Activated CD4-positive, CD25-positive, alpha-beta regulatory T cell treated with anti-CD3 and anti-CD28 coated beads, Interleukin-2, amount 50 U/mL, for 72 hours (primary cell): ENCODE data around the gene PLCD1.
"Not testable (repeated sequence)": the region's sequence is repeated elsewhere in the genome, so short reads cannot be mapped to it uniquely, and the experiment has no call there.

ENCODE experiments used
- DNase-seq: peaks from one replicate; pipeline ENCODE4 v3.0.0; 2021

Gene PLCD1

GRCh38 chr3:38036286-38036685 lies 6.8 kb upstream of the PLCD1 start:
- no peak for DNase-seq

DNA sequence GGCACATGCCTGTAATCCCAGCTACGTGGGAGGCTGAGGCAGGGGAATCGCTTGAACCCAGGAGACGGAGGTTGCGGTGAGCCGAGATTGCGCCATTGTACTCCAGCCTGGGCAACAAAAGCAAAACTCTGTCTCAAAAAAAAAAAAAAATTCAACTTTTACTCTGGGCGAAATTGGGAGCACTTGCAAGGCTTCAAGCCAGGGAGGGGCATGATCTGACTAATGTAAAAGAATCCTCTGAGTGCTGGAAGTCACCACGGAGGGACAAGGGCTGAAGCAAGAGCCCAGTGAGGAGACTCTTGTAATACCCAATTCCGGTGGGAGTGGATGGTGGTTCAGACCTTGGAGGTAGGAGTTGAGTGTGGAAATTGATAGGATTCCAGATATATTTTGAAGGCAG lies 4.9 kb upstream of the PLCD1 start:
- not testable (repeated sequence) for DNase-seq

DNA sequence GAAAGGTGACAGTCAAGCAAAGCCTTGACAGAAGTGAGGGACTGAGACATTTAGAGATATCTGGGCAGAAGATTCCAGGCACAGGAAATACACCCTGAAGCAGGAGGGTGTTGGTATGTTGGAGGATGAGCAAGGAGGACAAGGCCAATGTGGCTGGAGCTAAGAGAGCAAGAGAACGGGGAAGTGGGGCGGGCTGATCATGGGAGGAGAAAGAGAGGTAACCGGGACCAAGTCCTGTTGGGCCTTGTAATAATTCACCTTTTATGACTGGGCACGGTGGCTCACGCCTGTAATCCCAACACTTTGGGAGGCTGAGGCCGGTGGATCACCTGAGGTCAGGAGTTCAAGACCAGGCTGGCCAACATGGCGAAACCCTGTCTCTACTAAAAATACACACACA lies 4.1 kb upstream of the PLCD1 start:
- DNase-seq = not testable (repeated sequence)

GRCh38 chr3:38032328-38032865 lies 3.0 kb upstream of the PLCD1 start:
- DNase-seq = no peak

GRCh38 chr3:38031022-38031994 lies 1.9 kb upstream of the PLCD1 start:
- DNase-seq = no peak

- DNase-seq = no peak
These were observed 932 bp upstream of the PLCD1 start for GRCh38 chr3:38030126-38031021.

DNA sequence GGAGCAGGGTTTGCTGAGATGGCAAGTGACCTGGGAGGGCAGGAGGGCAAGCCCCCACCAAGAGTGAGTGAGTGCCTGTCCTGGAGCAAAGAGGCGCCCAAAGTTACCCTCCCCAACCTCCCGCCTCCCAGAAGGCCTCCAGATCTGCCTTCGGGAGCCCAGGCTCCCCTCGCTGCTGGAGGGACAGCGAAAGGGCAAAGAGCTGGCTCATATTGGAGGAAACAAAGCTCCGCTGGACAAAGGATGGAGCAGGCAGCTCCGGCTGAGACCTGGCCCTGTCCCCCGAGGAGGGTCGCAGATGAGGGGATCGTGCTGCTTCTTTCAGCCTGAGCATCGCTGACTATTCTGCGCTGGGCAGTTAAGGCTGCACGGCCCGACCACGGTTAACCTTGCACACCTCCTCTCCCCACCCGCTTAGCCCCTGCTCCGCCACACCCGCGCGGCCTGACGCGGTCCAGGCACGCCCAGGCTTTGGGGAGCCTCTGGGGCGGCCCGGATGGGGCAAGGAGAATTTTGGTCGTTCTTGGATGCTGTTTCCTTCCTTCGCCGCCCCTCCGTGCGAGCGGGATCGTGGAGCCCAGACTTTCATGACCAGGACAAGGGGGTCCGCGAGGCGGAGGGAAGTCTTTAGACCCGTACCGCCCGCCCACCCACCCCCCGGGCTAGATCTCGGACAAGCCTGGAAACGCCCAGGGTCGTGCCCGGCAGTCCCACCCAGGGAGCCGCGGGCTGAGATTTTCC lies 651 bp downstream of the PLCD1 start:
- DNase-seq = no peak

GRCh38 chr3:38027466-38028465 lies 1.7 kb downstream of the PLCD1 start:
- no peak for DNase-seq

- DNase-seq = no peak
These were observed 2.6 kb downstream of the PLCD1 start for GRCh38 chr3:38026856-38027255.

DNA sequence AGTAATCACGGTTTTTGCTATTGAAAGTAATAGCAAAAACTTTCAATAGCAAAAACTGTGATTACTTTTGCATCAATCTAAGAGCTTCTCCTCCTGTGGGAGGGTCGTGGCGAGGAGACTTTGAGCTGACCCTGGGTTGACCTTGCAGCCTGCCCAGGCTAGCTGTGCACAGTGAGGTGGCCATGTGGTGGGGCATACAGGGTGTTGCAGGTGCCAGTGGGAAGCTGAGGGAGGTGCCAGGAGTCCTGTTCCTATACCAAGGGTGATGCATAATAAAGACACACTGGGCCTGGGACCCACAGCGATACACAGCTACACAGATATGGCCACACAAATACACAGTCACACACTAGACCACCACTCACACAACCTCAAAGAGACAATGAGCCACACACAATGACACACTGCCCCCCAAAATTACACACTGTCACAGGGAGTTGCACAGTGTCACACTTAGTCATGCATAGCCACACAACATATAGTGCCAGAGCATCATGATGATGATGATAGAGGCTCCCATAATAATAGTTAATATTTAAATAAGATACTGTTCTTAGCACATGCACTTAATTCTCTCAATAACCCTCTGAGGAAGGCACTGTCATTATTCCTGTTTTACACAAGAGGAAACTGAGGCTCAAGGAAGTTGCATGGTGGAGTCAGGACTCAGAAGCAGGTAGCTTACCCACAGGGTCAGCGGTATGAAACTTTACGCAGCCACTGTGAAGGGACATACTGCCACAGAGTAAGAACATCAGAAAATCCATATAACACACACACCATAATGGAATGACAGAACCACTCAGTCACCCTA lies 6.3 kb downstream of the PLCD1 start:
- DNase-seq = peak; percentile 29

- DNase-seq = peak; percentile 26
These were observed 7.1 kb downstream of the PLCD1 start for GRCh38 chr3:38022301-38022700.

- DNase-seq = no peak
These were observed 8.2 kb downstream of the PLCD1 start for GRCh38 chr3:38021196-38021595.

GRCh38 chr3:38020342-38020726 lies 9.1 kb downstream of the PLCD1 start:
- DNase-seq = no peak

DNA sequence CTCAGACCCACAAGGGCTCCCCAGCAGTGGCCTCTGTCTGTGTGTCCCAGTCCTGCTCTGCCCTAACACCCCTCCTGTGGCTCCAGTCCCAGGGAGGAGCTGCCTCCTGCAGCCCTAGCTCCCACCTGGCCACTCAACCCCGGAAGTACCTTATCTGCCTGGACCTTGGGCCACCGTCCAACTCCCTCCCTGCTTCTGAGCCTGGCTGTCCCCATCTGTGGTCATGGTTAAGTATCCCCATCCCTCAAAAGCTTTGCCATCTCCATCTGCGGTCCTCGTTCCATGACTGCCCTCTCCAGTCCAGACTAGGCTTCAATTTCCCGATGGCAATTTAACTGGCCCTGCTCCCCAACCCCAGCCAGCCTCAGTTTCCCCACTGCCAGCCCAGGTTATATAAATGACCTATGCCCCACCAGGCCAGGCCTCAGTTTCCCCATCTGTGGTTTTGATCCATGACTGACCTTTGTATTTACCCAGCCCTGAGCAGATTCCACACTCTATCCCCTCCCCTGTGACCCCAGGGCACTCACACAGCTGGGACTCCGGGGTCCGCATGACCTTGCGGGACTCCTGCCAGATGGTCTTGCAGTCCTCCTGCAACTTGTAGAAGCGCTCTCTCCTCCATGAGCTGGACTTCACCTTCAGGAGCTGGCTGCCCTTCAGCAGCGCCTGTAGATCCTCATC lies 9.6 kb downstream of the PLCD1 start:
- DNase-seq = peak; percentile 12

DNA sequence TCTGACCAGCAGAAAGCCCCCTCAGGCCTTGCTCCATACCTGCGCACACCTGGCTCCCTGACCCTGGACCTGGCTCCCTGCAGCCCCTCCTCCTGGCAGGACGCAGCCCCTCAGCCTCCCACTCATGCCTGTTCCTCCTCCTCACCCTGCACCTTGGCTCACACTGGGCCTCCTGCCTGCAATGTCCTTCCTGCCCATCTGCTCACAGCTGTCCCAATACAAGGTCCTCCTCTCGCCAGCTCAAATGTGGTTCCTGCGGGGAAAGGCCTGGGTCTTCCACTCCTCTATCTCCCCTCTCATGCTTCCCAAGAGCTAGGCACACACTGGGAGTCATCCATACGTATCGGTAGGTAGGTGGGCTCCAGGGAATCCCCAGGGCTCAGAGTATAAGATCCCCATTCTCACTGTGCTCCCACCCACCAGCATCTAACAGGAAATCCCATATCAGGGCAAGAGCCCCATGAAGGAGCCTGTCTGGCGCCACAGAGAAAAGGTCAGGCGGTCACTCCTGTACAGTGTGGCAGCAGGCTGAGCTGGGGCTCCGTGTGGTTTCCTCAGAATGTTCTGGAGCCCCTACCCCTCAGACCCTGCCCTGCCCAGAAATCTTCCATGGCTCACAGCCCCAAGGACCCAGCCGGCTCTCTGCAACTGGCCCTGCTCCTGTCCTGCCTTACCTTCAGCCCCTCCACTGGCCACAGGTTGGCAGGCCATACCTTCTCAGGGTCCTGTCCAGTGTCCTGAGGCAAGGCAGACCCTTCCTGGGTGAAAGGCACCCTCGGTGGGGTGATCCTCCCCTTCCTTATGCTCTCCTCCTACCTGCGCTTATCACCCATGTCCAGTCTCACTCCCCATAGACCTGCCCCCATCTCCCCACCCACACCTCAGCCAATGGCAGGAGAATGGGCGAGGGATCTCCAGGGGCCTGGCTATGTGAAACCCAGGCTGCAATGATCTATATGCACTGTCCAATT lies 10.9 kb downstream of the PLCD1 start:
- peak; percentile 17 for DNase-seq

DNA sequence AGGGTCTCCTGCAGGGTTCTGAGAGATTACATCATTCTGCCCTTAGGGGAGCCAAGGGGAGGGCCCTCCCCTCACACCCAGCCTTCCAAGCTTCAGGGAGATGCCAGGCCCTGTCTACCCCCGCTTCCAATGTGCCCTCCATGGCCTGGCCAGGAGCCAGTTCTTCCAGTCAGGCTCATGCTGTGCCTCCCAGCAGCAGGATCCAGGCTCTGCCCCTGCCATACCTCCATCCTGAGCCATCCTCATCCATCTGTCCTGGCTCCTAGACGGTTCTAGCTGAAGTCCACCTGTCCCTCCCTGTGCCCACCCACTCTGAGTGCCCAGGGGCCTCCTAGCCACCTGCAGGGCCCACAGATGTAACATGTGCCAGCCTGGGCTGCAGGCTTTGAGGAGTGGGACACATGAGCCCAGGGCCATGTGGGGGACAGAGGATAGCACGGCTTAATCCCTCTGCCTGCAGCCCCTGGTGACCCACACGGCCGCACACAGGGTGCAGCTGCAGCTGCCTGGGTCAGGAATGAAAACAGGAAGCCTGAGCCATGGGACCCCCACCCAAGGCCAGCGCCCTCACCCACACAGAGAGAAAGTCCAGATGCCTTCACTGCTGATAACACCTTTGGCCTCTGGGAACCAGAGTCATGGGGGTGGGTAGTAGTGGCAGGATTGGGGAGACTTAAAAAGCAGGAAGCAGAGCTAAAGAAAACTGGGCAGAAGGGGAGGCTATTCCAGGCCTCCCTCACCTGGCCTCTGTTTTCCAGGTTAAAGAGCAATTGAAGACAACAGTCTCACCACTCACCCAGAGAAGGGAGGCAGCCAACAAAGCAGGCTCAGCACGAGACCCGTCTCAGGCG lies 11.8 kb downstream of the PLCD1 start:
- DNase-seq = no peak

GRCh38 chr3:38016847-38017444 lies 12.5 kb downstream of the PLCD1 start:
- DNase-seq = no peak
